Fibroblast of mammary gland (primary cell): ENCODE data around the gene FOSL2.

Source experiments
- DNase-seq: peaks from one replicate; pipeline ENCODE4 v3.0.0-alpha.2; 2010; ENCODE audit warnings: low read depth
- H3K4me3 ChIP-seq: 2 replicates; pipeline ENCODE4 v1.5.1; 2011; ENCODE audit warnings: low read depth, mild to moderate bottlenecking, low read length, moderate library complexity; ENCODE audit not compliant: control insufficient read depth
- TF ChIP-seq, protein P1 (sequence below): conservative IDR thresholded peaks from 2 replicates; pipeline ENCODE4 v1.5.1; 2011; ENCODE audit warnings: low read depth, low read length, inconsistent platforms; ENCODE audit not compliant: control insufficient read depth, insufficient read depth

Gene FOSL2

DNA sequence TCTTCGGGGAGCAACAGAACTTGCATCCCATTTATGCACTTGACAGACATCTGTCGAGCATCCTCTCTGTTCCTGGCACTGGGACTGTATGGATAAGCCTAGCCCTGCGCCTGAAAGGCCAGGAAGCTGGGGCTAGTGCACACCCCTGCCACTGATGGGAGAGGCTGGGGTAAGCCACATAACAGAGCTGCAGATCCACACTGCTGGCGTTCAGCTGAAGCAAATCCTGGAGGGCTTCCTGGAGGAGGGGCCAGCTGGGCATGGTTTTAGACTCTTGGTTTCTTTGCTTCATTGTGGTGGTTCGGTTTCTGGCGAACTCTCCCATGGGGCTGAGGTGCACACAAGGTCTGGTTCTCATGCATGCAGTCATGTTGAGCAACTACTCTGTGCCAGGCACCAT lies 45.5 kb upstream of the FOSL2 start:
- no peak overlapping the region for H3K4me3 ChIP-seq
- no peak for DNase-seq
- TF ChIP-seq, protein P1, sequence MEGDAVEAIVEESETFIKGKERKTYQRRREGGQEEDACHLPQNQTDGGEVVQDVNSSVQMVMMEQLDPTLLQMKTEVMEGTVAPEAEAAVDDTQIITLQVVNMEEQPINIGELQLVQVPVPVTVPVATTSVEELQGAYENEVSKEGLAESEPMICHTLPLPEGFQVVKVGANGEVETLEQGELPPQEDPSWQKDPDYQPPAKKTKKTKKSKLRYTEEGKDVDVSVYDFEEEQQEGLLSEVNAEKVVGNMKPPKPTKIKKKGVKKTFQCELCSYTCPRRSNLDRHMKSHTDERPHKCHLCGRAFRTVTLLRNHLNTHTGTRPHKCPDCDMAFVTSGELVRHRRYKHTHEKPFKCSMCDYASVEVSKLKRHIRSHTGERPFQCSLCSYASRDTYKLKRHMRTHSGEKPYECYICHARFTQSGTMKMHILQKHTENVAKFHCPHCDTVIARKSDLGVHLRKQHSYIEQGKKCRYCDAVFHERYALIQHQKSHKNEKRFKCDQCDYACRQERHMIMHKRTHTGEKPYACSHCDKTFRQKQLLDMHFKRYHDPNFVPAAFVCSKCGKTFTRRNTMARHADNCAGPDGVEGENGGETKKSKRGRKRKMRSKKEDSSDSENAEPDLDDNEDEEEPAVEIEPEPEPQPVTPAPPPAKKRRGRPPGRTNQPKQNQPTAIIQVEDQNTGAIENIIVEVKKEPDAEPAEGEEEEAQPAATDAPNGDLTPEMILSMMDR: no peak

DNA sequence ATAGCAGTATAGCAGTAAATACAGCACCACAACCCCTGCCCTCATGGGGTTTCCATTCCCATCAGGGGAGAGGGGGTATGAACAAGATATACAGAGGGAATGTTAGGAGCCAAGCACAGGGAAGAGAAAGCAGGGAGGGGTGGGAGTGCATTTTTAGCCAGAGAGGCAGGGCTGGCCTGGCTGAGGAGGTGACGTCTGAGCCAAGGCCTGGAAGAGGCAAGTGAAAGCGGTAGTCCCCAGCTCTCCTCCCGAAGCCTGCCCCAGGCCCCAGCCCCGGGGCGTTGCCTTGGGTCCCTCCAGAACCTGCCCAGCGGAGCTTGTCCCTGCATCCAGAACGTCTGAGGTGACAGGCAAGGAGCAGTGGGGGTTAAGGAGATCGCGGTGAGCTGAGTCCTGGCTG lies 45.1 kb upstream of the FOSL2 start:
- TF ChIP-seq, protein P1: no peak

DNA sequence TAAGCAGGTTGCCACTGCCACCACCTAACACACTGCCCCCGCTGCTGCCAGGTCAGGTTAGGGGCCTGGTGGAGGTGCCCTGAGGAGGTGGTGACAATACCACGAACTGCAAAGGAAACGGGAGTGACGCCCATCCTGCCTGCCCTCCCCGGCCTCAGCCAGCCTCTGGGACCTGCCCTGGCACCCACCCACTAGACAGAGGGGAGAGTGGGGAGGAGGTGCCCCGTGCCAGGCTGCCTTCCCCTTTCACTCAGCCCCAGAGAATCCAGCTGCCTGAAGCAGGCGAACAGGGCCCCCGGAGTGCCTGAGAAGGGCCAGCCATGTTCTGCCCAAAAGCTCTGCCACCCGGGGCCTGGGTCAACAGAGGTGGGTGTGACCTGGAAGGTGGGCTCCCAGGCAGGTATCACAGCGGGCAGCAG lies 44.5 kb upstream of the FOSL2 start:
- DNase-seq: no peak
- TF ChIP-seq, protein P1: no peak
- H3K4me3 ChIP-seq: no peak overlapping the region

More for the DNA sequence above, 45.1 kb upstream of the FOSL2 start:
- DNase-seq: no peak
- H3K4me3 ChIP-seq: no peak overlapping the region

DNA sequence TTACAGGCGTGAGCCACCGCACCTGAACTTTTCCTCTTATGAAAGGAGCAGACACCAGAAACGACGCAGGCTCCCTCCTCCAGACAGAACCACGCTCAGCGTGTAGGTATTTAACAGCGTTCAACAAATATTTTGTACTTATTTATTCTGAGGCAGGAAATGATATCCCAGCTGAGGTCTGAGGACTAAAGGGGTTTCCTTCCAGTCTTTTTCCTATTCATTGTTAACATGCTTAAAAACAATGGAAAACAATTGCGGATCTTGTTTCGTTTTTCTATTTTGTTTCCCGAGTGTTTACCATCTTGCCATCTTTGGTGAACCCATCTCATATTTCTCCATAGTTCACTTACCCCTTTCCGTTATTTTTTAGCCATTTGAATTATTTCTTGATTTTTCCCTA lies 43.7 kb upstream of the FOSL2 start:
- TF ChIP-seq, protein P1: no peak
- H3K4me3 ChIP-seq: no peak overlapping the region
- no peak for DNase-seq

DNA sequence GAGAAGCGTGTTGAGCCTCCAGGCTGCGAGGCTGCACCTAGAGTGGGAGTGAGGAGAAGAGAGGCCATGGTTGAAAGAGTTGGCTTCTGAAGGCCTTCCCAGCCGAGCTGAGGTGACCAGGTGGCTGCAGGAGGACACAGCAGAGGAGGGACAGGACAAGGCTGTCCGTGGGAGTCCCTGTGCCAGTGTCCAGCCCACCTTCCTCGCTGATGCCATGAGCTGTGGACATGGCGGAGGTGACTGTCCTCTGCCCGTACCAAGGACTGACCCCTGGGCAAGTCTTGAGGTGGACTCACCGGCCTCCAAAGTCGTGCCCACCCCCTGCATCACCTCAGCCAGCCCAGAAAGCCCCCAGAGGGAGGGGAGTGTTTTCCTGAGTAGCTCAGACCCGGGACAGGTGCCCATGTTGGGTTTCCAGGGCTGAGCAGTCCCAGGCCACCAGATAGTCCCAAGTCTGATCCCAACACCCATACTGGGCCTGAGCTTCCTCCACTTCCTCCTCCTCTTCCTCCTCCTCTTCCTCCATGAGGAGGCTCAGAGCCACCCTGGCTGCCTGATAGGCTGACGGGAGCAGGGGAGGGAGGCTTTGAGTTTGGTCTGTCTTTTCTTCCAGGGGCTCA lies 43.0 kb upstream of the FOSL2 start:
- TF ChIP-seq, protein P1: no peak
- no peak for DNase-seq
- H3K4me3 ChIP-seq: no peak overlapping the region

- DNase-seq: no peak
- TF ChIP-seq, protein P1: no peak
- no peak overlapping the region for H3K4me3 ChIP-seq
Measured at GRCh38 chr2:28350196-28350595, 42.5 kb upstream of the FOSL2 start.
